GM12878 (cell line): ENCODE measurements around the gene TMPRSS4. TPM values are rescaled to one million over a fixed set of nuclear protein-coding genes. Genes with fewer than 3 reads are reported as not detected.

ENCODE experiments used
- ATAC-seq: fragments of 200-7000 bp; cut with Tn5 transposase; 3 replicates; pipeline ENCODE4 v1.9.1; 2020; ENCODE audit warnings: mild to moderate bottlenecking, moderate library complexity
- BruUV-seq: library from RNA; stranded (reverse); fragments of 400-500 nt; replicated peaks from 2 replicates; lab custom pipeline; 2021; lab: Mats Ljungman, UMichigan
- CTCF ChIA-PET: fragments of 300-600 bp; sonication (Branson Sonifier 250); formaldehyde crosslinking; extraction: SDS; loops from one replicate; lab custom pipeline; 2021; ENCODE audit warnings: inconsistent platforms; lab: Yijun Ruan, JAX
- POLR2A ChIA-PET: fragments of 350-600 bp; formaldehyde crosslinking; extraction: SDS; loops from one replicate; lab custom pipeline; 2021; ENCODE audit warnings: inconsistent platforms; lab: Charles Lee
- RAD21 ChIA-PET: fragments of 300-600 bp; sonication (Branson Sonifier 250); formaldehyde crosslinking; loops from one replicate; lab custom pipeline; 2023; ENCODE audit warnings: antibody characterized with exemption; ENCODE audit not compliant: unreplicated experiment; lab: Charles Lee
- SMC1A ChIA-PET: fragments of 300-600 bp; sonication (Branson Sonifier 250); formaldehyde crosslinking; loops from one replicate; lab custom pipeline; 2023; ENCODE audit not compliant: unreplicated experiment, uncharacterized antibody; lab: Charles Lee
- DNase-seq: peaks from one replicate; pipeline ENCODE4 v3.0.0-alpha.2; 2011; ENCODE audit warnings: low read depth, low spot score
- FAIRE-seq: peaks from 3 replicates; lab custom pipeline; 2011; peaks lifted over from hg19 to GRCh38; lab: Jason Lieb, UNC
- H2AFZ ChIP-seq: 2 replicates; pipeline ENCODE4 v1.6.0; 2011; ENCODE audit warnings: low read depth, low read length, control low read depth; ENCODE audit not compliant: control insufficient read depth
- H3K27ac ChIP-seq: 2 replicates; pipeline ENCODE4 v1.5.1; 2011; ENCODE audit warnings: control low read depth; ENCODE audit not compliant: control insufficient read depth, insufficient read depth
- H3K27me3 ChIP-seq, 2 experiments: replicated peaks in 1 of 2; 2 replicates each; pipeline versions ENCODE4 v1.6.0 to v1.6.1; 2011; ENCODE audit warnings: low read length in 1 of 2; ENCODE audit not compliant: control insufficient read depth in 2 of 2, insufficient read depth in 2 of 2
- H3K36me3 ChIP-seq, 2 experiments: 2 replicates each; pipeline ENCODE4 v1.5.1; 2011; ENCODE audit warnings: low read length in 1 of 2; ENCODE audit not compliant: control insufficient read depth in 2 of 2, insufficient read depth in 2 of 2
- H3K4me1 ChIP-seq: 2 replicates; pipeline ENCODE4 v1.6.1; 2011; ENCODE audit warnings: mild to moderate bottlenecking, low read length, moderate library complexity, mixed read lengths; ENCODE audit not compliant: control insufficient read depth, insufficient read depth
- H3K4me2 ChIP-seq: 2 replicates; pipeline ENCODE4 v1.6.0; 2011; ENCODE audit warnings: control low read depth; ENCODE audit not compliant: control insufficient read depth, insufficient read depth
- H3K4me3 ChIP-seq: fragments of 200-600 bp; sonication (generic); 2 replicates; pipeline ENCODE4 v1.5.1; 2016
- H3K79me2 ChIP-seq: 2 replicates; pipeline ENCODE4 v1.6.0; 2011; ENCODE audit warnings: low read length; ENCODE audit not compliant: control insufficient read depth, insufficient read depth
- H3K9ac ChIP-seq: 2 replicates; pipeline ENCODE4 v1.8.0; 2011; ENCODE audit warnings: low read length, control low read depth, mixed read lengths; ENCODE audit not compliant: control insufficient read depth, insufficient read depth
- H3K9me3 ChIP-seq: replicated peaks from 3 replicates; pipeline ENCODE4 v1.5.1; 2011; ENCODE audit warnings: mild to moderate bottlenecking, low read length; ENCODE audit not compliant: control insufficient read depth, insufficient read depth
- H4K20me1 ChIP-seq: 2 replicates; pipeline ENCODE4 v1.6.0; 2011; ENCODE audit not compliant: control insufficient read depth, insufficient read depth
- CBX3 ChIP-seq: fragments of 200-600 bp; sonication (generic); IDR thresholded peaks from 2 replicates; pipeline ENCODE4 v1.6.1; 2016; ENCODE audit warnings: low read depth, borderline replicate concordance
- PML ChIP-seq: IDR thresholded peaks from 2 replicates; pipeline ENCODE4 v1.6.1; 2012; ENCODE audit warnings: low read length, inconsistent platforms
- WGBS: methylation state at CpG from one replicate; pipeline ENCODE4 v1.1.6; 2016; ENCODE audit warnings: low lambda C conversion rate; ENCODE audit not compliant: insufficient replicate concordance, insufficient coverage; ENCODE audit errors: missing lambda C conversion rate; 5-methylcytosine and 5-hydroxymethylcytosine counted together
- in situ Hi-C: fragments of 300-500 bp; cut with MboI; formaldehyde crosslinking; loops from 9 replicates; pipeline ENCODE4 v1.14.3; 2018; ENCODE audit warnings: mixed read lengths
- intact Hi-C: fragments of 100-400 bp; cut with micrococcal nuclease; formaldehyde crosslinking; loops from one replicate; pipeline ENCODE4 v1.14.2; 2022; ENCODE audit not compliant: unreplicated experiment
- polyA plus RNA-seq, 11 experiments: library from polyadenylated mRNA; depleted of rRNA in 4 of 11; unstranded in 6 of 11; stranded (reverse) in 5 of 11; fragments of >200 nt; fragmentation: Nextera tagmentation in 4 of 11; fragmentation: Illumina TruSeq in 1 of 11; extraction: Ambion mirVana in 4 of 11; extraction: Trizol in 1 of 11; gene quantifications; 1 replicate in 1 of 11; 2 replicates in 10 of 11; pipeline versions ENCODE4 v1.2.1 to v1.2.3, GENCODE V29; 2011 to 2016; ENCODE audit warnings: inconsistent platforms in 2 of 11, missing spikeins in 2 of 11, low read depth in 1 of 11
- total RNA-seq, 4 experiments: library from RNA; depleted of rRNA in 3 of 4; stranded (reverse); fragments of >200 nt in 3 of 4; fragmentation: Illumina TruSeq in 1 of 4; extraction: Trizol in 1 of 4; gene quantifications; 2 replicates each; pipeline versions ENCODE4 v1.2.1 to v1.2.3, GENCODE V29; 2013 to 2021
- TF ChIP-seq, protein P1 (sequence below): fragments of 450-650 bp; formaldehyde crosslinking; IDR thresholded peaks from 2 replicates; pipeline ENCODE4 v1.5.0; 2022; ENCODE audit warnings: mild to moderate bottlenecking, missing genetic modification characterization

Gene TMPRSS4
- total and polyA plus RNA-seq, 10 of the 15 experiments (the other 5 are each of a cell fraction or from before 2014, with no cell fraction given), result 0.14 to 0.26 TPM; not detected in 8

DNA sequence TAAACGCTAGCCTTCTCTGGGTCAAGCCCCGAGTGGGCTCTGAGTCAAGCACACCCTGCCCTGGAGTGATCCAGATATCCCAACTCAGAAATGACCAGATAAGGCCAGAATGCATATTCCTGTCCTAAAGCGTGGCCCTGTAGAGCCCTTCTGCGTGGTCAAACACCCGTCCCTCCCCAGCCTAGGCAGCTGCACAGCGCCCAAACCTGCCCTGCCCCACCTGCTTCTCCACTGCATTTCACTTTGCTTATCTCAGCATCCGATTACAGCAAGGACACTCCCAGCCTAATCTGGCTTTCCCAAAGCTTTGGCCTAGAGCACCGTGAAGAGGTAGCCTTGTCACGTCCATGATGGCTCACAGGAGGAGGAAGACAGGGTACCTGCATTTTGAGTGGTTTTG, 11.9 kb upstream of the TMPRSS4 start:
- in situ Hi-C loops, result loop anchor here (25.0 kb wide), 1 partner anchor 628 kb away; no protein-coding TSS in a partner anchor
- H3K27me3 ChIP-seq, result no peaks in the 10 kb centered on the region; a peak in 2 of 4 replicates
- no TSS peak for BruUV-seq
- ChIA-PET POLR2A (no interaction called here), CTCF (interaction anchor here (1.0 kb wide), 2 partner anchors 12 to 115 kb away, joined by 3 to 5 read pairs; no protein-coding TSS in a partner anchor), RAD21 (no interaction called here), SMC1A (interaction anchor here (1.5 kb wide), 1 partner anchor 11 kb away, joined by 3 read pairs; no protein-coding TSS in a partner anchor)
- no peaks in the 10 kb centered on the region for H3K4me1 ChIP-seq
- H3K27ac ChIP-seq, result no peak overlapping the region
- no peaks in the 10 kb centered on the region for H3K9me3 ChIP-seq
- no peak overlapping the region for H3K9ac ChIP-seq
- ATAC-seq (no peak), DNase-seq (no peak), FAIRE-seq (no peak)
- TF ChIP-seq CBX3 (no peak), PML (no peak)
- TF ChIP-seq, protein P1, sequence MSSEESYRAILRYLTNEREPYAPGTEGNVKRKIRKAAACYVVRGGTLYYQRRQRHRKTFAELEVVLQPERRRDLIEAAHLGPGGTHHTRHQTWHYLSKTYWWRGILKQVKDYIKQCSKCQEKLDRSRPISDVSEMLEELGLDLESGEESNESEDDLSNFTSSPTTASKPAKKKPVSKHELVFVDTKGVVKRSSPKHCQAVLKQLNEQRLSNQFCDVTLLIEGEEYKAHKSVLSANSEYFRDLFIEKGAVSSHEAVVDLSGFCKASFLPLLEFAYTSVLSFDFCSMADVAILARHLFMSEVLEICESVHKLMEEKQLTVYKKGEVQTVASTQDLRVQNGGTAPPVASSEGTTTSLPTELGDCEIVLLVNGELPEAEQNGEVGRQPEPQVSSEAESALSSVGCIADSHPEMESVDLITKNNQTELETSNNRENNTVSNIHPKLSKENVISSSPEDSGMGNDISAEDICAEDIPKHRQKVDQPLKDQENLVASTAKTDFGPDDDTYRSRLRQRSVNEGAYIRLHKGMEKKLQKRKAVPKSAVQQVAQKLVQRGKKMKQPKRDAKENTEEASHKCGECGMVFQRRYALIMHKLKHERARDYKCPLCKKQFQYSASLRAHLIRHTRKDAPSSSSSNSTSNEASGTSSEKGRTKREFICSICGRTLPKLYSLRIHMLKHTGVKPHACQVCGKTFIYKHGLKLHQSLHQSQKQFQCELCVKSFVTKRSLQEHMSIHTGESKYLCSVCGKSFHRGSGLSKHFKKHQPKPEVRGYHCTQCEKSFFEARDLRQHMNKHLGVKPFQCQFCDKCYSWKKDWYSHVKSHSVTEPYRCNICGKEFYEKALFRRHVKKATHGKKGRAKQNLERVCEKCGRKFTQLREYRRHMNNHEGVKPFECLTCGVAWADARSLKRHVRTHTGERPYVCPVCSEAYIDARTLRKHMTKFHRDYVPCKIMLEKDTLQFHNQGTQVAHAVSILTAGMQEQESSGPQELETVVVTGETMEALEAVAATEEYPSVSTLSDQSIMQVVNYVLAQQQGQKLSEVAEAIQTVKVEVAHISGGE, result no peak
- H2AFZ ChIP-seq, result no peak overlapping the region
- no peaks in the 10 kb centered on the region for H4K20me1 ChIP-seq
- H3K79me2 ChIP-seq, result no peaks in the 10 kb centered on the region
- intact Hi-C loops, result no loop called here
- H3K4me3 ChIP-seq, result no peak overlapping the region
- 49% methylated on average over 9 of the region's 9 CpGs for WGBS
- H3K36me3 ChIP-seq, result no peaks in the 10 kb centered on the region
- no peak overlapping the region for H3K4me2 ChIP-seq
